Stimulated activated CD4-positive, alpha-beta T cell treated with anti-CD3 and anti-CD28 coated beads, Interleukin-2, amount 100 ng/mL, for 4 hours (primary cell): ENCODE data around the gene NAT14.
A peak's percentile ranks its signal among the peaks of the same experiment; 100 is the strongest.
"Not testable (repeated sequence)": the region's sequence is repeated elsewhere in the genome, so short reads cannot be mapped to it uniquely, and the experiment has no call there.

Source experiments
- DNase-seq: peaks from one replicate; pipeline ENCODE4 v3.0.0-alpha.2; 2020; ENCODE audit warnings: low read depth

The NAT14 gene

DNA sequence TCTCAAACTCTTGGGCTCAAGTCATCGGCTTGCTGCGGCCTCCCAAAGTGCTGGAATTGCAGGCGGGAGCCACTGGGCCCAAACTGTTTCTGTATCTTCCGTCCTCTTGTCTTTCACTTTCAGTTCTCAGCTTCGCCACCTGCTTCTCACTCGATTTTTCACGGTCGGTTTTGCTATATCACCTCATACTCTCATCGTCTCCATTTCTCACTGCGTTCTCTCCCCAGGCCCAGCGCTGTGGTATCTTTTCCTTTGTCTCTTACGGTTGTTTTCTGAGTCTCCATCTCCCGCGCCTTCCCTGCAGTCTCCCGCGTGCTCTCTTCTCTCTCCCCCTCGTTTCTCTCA lies 18.1 kb downstream of the NAT14 start:
- DNase-seq, result no peak

DNA sequence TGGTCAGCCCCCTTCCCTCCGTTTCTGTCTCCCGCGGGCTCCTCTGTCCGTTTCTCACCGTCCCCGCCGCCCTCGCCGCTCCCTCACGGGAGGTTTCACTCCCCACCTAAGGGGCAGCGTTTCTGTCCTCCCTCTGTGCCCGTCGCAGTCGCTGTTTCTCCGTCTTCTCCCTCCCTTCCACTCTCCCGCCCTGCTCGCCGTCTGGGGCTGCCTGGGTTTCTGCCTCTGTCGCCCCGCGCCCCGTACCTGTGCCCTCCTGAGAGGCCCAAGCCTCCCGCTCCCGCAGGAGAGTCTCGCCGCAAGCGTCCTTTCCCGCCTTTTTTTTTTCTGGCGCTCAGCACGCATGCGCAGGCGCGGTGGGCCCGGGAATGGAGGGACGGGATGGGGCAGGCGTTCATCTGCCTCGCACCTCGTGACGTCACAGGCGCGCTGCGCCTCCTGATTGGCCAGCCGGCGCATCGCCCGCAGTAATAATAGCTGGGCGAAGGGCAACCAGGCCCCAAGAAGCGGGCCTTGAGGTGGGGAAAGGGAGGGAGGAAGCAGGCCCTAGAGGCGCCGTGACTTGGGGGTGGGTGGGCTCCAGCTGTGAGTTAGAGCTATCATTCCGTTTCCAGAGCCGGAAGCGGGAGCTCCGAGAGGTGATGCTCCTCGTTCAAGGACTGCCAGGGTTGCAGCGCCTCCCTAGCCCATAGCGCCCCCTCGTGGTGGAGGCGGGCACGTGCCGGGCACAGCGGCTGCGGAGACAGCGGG lies 18.7 kb downstream of the NAT14 start:
- peak; percentile 89 for DNase-seq

DNA sequence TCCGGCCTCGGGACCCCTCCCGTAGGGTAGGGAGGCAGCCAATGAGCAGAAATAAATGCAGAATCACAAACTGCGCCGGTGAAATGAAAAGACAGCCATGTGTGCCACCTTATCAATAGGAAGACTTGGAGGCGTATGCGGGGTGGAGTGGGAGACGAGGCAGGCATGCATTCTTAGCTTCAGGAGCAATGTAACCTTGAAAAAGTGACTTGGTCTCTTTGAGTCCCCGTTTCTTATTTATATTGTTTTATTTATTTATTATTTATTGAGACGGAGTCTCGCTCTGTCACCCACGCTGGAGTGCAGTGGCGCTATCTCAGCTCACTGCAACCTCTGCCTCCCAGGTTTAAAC lies 19.2 kb downstream of the NAT14 start:
- DNase-seq, result no peak

DNA sequence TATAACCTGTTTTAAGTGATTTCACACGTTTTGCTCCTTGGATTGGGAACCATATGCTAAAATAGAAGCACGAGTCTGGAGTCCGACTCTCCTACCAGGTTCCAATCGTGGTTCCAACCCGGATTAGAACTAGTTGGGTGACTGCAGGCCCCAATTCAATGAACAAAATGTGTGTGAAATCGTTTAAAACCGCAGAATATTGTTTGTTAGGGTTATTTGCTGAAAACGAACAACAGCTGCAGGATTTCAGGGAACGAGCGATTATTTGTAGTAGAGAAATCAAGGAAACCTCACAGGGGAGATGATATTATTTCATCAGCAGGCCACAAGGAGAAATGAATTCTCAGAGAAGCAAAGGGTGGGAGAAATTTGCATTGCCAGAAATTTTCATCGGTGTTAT lies 20.0 kb downstream of the NAT14 start:
- no peak for DNase-seq

DNA sequence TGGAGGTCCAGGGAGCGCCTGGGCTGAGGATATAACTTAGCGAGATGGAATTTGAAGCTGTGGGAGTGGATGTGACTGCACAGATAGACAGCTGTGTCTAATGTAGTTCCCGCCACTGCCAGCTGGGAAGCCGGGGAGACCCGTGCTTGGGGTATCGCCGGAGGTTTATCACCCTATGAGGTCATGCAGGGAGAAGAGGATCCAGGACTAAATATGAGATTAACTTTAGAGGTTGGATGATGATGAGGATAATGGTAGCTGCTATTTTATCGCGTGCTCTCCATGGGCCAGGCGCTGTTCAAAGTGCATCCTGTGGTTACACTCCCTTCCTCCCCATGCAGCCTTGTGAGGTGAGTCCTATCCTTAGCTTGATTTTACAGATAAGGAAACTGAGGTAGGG lies 23.1 kb downstream of the NAT14 start:
- DNase-seq, result no peak

DNA sequence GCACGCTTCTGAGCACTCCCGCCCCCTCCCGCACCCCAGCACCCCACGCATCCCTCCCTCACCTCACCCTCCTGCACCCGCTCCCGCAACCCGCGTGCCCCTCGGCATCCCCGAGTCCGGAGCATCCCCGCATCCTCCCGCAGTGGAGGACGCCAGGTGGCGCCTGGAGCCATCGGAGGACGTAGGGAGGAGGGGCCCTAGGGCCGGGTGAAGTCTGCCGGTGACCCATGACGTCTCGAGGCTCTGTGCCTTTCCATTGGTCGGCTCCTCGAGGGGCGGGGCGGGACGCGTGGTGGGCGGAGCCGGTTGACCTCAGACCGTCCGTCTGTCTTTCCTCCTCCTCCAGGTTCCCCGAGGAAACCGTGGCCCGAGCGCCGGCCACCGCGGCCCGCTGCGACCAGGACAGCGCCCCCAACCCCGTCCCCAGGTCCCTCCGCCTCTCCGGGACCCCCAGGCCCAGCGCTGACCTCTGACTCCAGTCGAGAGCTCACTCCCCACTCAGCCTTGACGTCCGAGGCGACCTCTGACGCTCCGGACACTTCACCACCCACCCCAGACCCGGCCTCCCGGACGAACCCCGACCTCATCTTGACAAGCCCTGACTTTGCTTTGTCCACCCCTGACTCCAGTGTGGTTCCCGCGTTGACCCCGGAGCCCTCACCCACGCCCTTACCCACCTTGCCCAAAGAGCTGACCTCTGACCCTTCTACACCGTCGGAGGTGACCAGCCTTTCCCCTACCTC lies 32.1 kb downstream of the NAT14 start:
- DNase-seq, result peak; percentile 87

DNA sequence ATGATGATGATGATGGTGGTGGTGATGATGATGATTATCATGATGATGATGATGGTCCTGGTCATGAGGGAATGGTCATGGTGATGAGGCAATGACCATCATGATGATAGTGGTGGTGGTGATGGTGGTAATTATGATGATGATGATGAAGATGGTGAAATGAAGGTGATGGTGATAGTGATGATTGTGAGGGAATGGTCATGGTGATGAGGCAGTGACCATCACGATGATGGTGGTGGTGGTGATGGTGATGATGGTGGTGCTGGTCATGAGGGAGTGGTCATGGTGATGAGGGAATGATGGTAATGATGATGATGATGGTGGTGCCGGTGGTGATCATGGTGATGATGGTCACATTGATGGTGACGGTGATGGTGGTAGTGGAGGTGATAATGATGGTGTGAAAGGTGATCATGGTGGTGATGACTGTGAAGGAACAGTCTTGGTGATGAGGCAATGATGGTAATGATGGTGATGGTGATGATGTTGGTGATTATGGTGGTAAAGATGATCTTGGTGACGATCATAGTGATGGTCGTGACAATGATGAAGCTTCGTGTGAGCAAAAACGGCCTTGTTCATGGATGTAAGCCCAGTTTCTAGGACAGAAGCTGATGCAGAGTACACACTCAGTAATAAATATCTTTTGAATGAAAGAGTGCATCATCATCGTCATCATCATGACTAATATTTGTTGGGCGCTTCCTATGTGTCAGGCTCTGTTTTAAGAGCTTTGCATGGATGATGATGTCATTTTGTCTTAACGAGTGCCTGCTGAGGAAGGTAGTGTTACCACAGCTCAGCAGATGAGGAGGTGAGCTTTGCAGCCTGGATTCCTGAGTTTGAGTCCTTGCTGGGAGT lies 34.7 kb downstream of the NAT14 start:
- DNase-seq, result no peak

DNA sequence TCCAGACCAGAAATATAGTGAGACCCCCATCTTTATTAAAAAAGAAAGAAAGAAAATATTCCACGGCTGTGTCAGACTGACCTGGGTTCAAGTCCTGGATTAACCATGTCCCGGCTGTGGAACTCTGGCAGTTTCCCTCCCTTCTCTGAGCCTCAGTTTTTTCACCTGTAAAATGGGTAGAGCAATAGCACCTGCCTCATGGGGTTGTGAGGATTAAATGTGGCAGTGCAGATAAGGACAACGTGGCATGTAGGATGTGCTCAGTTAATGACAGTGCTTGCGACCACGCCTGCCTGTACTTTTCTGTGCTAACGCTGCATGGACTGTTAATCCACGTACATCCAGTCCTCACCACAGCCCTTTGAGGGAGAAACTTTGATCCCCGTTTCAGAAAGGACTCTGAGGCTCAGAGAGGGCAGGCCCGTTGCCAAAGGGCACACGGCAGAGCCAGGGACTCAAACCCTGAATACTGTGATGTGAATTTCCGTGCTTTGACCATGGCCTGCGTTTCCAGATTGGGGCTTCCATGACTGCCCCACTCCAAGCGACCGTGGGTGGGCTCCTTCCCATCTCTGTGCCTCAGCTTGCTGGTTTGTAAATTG lies 35.8 kb downstream of the NAT14 start:
- DNase-seq, result no peak

DNA sequence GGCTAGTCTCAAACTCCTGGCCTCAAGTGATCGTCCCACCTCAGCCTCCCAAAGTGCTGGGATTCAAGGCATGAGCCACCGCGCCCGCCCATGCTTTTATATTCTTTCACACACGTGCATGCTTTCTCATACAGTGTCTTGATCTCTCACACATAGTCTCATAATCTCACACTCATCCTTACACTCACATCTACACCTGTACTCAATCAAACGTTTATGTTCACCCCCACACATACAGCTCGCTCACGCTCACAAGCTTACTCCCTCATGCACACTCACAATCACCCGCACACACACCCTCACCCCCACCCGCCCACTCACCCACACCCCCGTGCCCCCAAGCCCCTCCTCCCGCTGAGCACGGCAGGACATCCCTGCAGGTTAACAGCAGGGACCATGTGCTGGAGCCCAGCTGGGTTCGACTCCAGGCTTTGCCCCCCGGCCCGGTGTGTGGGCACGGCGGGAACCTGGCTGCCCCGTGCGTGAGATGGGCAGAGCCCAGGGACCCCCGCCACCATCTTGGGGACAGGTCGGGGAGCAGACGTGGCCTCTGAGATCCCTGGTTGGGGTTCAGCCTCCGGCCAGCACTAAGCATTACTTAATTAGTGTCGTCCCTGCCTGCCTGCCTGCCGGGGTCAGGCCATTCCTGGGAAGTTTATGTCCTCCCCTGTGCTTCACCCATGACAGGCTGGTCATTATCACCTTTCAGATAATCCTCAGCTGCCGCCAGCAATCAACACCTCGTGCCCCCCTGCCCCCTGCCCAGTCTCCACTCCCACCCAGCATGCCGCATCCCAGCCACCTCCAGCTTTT lies 40.5 kb downstream of the NAT14 start:
- no peak for DNase-seq

DNA sequence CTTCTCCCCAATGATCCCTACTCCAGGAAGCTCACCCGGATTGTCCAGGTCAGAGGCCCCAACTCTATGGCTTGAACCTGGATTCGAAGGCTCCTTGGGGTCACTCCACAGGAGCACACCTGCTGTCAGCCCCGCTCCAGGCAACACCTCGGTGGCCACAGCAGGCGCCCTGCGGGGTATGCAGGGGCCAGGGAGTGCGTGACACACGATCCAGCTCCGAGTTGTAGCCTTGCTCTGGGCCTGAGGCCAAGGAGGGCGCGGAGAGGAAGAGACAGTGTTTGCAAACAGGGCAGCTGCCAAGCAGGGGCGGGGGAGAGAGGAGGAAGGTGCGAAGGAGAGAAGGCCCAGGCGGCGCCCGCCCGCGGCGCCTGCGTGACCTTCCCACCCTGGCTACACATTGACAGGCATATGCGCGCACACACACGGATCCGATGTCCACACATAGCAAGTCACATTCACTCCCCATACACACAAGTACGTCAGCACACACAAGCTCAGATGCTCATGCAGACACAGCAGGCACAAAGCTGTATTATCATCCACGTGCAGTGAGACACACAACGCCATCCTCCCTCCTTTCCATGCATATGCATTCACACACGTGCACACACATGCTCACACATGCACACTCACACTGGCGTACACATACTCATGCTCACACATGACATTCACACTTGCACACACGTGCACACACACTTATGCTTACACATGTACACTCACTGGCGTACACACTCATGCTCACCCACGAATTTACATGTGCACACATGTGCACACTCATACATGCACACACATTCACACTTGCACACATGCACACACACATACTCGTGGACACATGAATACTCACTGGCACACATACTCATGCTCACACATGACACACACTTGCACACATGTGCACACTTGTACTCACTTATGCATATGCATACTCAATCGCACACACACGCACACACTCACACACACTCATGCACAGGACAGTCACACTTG lies 41.5 kb downstream of the NAT14 start:
- DNase-seq, result no peak

DNA sequence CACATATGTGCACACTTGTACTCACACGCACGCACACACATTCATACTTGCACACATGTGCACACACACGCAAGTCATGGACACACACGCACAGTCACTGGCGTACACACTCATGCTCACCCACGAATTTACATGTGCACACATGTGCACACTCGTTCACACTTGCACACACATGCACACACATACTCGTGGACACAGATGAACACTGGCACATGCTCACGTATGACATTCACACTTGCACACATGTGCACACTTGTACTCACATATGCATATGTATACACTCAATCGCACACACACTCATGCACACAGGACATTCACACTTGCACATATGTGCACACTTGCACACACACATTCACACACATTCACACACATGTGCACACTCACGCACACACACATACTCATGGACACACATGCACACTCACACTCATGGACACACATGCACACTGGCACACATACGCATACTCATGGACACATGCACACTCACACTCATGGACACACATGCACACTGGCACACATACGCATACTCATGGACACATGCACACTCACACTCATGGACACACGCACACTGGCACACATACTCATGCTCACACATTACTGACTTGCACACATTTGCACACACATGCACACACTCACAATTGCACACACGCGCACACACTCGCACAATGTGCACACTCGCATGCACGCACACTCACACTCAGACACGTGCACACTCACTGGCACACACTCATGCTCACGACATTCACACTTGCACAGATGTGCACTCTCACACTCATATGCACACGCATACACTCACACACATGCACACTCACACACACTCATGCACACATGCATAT lies 42.4 kb downstream of the NAT14 start:
- DNase-seq, result no peak

DNA sequence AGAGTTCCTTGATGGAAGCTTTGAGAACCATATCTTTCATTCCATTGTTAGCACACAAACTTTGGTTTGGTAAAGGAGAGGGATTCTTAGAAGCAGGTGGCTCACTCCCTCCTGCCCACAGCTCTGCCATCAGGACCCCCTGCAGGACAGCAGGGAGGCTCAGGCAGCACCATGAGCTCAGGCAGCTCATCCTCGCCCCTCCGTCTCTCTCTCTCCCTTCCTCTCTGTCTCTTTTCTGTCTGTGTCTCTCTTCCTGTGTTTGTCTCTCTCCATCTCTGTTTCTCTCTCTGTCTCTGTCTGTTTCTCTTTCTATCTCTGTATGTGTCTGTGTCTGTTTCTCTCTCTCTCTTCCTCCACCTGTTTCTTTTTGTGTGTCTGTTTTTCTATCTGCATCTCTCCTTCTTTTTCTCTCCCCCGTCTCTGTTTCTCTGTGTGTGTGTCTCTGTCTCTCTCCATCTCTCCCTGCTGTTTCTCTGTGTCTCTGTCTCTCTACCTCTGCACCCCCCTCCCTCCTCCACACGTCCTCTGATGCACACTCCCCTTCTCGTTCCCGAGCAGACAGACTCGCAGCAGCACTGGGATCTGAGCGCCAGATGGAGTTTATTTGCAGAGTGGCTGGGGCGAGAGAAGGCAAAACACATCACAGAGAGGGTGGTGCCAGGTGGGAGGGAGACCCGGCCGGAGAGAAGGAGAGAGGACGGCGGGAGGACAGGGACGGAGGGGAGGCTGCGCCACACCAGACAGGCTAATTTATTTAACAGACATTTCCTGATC lies 43.2 kb downstream of the NAT14 start:
- DNase-seq, result no peak

DNA sequence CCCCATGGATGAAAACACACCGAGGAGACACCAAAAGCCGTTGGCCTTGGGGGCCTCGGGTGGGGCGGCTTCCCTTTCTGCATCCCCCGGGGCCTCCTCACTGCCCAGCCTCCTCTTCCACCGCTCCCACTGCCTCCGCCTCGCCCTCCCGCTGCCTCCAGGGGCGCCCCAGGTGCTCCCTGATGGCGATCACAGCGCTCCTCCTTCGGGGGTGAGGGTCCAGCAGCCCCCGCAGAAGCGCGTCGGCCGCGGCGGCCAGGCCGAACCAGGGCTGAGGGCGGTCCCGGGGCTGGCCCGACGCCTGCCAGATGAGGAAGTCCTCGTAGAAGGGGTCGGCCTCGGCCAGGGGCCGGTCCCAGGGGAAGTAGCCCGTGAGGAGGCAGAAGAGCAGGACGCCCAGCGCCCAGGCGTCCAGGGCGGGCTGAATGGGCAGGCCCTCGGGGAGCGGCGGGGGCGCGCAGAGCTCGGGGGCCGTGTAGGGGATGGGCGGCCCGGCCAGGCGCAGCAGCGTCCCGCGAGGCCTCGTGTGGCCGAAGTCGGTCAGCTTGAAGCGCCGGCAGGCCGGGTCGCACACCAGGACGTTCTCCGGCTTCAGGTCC lies 44.7 kb downstream of the NAT14 start:
- no peak for DNase-seq

DNA sequence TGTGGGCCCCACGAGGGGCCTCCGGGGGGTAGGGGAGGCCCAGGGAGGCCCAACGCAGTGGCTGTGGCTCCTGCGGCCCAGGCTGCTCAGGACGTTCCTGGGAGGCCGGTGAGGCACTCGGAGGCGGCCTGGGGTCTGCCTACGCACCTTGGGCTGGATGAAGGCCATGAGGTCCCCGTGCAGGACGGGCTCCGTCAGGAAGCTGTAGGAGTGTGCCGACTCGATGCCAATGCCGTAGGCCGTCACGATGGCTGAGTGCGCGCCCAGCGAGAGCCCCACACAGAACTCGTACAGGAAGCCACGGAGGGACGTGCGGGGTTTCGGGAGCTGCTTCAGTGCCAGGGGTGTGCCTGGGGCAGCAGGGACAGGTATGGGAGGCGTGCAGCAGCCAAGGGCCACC lies 46.0 kb downstream of the NAT14 start:
- no peak for DNase-seq

DNA sequence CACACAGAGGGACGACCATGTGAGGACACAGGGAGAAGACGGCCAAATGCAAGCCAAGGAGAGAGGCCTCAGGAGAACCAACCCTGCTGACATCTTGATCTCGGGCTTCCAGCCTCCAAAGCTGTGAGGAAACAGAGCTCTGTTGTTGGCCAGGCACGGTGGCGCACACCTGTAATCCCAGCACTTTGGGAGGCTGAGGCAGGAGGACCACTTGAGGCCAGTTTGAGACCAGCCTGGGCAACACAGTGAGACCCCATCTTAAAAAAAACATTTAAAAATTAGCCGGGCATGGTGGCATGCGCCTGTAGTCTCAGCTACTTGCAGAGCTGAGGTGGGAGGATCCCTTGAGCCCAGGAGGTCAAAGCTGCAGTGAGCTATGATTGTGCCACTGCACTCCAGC lies 49.3 kb downstream of the NAT14 start:
- DNase-seq, result not testable (repeated sequence)

DNA sequence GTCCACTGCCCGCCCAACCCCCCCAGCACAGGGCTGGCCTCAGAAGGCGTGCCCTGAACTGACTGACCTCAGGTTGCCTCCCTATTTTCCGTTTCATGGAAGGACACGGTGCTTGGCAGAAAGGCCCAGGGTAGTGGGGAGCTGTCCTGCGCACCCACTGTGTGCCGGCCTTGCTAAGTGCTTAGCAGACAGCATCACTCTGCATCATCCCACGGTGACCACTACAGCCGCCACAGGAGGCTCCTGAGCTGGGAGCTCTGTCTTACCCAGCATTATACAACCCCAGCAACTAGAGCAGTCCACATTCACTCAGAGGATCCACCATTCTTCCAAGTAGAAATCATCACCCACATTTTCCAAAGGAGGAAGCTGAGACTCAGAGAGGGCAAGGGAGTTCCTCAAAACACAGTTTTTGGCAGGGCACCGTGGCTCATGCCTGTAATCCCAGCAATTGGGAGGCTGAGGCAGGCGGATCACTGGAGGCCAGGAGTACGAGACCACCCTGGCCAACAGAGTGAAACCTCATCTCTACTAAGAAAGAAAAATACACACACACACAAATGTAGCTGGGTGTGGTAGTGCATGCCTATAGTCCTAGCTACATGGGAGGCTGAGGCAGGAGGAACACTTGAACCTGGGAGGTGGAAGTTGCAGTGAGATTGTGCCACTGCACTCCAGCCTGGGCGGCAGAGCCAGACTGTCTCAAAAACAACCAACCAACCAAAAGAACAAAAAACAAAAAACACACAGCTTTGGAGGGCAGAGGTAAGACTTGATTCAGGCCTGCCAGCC lies 50.4 kb downstream of the NAT14 start:
- DNase-seq, result no peak

DNA sequence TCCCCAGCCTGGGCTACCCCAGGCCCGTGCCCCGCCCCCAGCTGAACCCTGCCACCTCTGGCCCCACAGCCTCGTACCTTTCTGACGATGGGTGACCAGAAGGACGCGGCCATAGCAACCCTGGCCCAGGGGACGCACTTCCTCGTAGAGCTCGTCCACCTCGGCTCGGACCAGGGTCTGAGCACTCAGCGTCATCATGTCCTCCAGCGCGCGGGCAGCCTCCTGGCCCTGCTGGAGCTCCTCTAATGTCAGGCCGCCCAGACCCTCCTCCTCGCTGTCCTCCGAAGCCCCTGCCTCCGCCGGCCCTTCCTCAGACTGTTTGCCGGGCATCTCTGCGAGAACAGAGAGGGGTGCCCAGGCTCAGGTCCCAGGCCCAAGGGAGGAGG lies 51.0 kb downstream of the NAT14 start:
- no peak for DNase-seq

DNA sequence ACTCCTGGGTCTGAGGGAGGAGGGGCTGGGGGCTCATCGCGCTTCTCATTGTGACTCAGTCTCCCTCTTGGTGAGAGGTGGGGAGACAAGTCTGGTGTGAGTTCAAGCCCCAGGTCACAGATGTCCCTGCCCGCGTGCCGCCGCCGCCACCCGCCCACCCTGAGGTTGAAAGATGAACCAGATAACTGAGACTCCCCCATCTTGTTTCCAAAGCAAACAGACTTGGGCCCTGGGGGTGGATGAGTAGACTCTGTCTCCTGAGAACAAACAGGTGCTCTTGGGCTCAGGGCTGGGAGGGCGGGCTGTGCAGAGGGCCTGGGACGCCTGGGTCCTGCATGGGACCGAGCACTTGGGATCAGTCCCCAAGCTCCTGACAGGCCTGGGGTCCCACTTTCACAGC lies 51.4 kb downstream of the NAT14 start:
- no peak for DNase-seq
